SK-N-SH (cell line): Measurements from ENCODE around the gene CBFA2T2. TPM values are rescaled to one million over a fixed set of nuclear protein-coding genes. Genes with fewer than 3 reads are reported as not detected.

Experiments
- CTCF ChIA-PET: fragments of 300-600, 350-600 bp; formaldehyde crosslinking; extraction: SDS; loops from one replicate; lab custom pipeline; 2021; lab: Yijun Ruan, JAX
- POLR2A ChIA-PET: fragments of 350-600 bp; sonication (Branson Sonifier 250); formaldehyde crosslinking; extraction: SDS; loops from one replicate; lab custom pipeline; 2020; ENCODE audit warnings: antibody characterized with exemption, inconsistent platforms; lab: Yijun Ruan, JAX
- DNase-seq: peaks from one replicate; pipeline ENCODE4 v3.0.0; 2012
- H2AFZ ChIP-seq: fragments of 200-600 bp; sonication (generic); 2 replicates; pipeline ENCODE4 v1.8.1; 2016; ENCODE audit warnings: antibody characterized with exemption, mild to moderate bottlenecking, low read depth
- H3F3A ChIP-seq: fragments of 200-600 bp; sonication (generic); replicated peaks from 2 replicates; pipeline ENCODE3; 2016; ENCODE audit warnings: antibody characterized with exemption, mild to moderate bottlenecking; ENCODE audit not compliant: insufficient read depth
- H3K27ac ChIP-seq, 2 experiments: fragments of 200-500 bp in 1 of 2; fragments of 200-600 bp in 1 of 2; sonication (Bioruptor generic) in 1 of 2; sonication (generic), shearing (Covaris generic) in 1 of 2; 2 replicates each; pipeline versions ENCODE4 v1.5.1 to v1.6.1; 2014 to 2016; ENCODE audit warnings: low read depth in 2 of 2, inconsistent platforms in 1 of 2, low read length in 1 of 2, mild to moderate bottlenecking in 1 of 2, mixed read lengths in 1 of 2
- H3K27me3 ChIP-seq: fragments of 200-600 bp; sonication (generic), shearing (Covaris generic); 2 replicates; pipeline ENCODE4 v1.6.1; 2016; ENCODE audit warnings: mixed run types; ENCODE audit not compliant: insufficient read depth
- H3K36me3 ChIP-seq, 2 experiments: fragments of 200-500 bp in 1 of 2; fragments of 200-600 bp in 1 of 2; sonication (Bioruptor generic) in 1 of 2; sonication (generic) in 1 of 2; replicated peaks in 1 of 2; 2 replicates each; pipeline versions ENCODE3 to v1.5.1; 2014 to 2016; ENCODE audit warnings: low read length in 1 of 2, mild to moderate bottlenecking in 1 of 2; ENCODE audit not compliant: insufficient read depth in 2 of 2, control insufficient read depth in 1 of 2
- H3K4me1 ChIP-seq, 2 experiments: fragments of 200-500 bp in 1 of 2; fragments of 200-600 bp in 1 of 2; sonication (Bioruptor generic) in 1 of 2; sonication (generic), shearing (Covaris generic) in 1 of 2; 2 replicates each; pipeline versions ENCODE4 v1.5.1 to v1.6.1; 2014 to 2016; ENCODE audit warnings: low read depth in 1 of 2, low read length in 1 of 2, mixed run types in 1 of 2; ENCODE audit not compliant: insufficient read depth in 2 of 2, control insufficient read depth in 1 of 2
- H3K4me2 ChIP-seq: fragments of 200-600 bp; sonication (generic), shearing (Covaris generic); 2 replicates; pipeline ENCODE4 v1.6.1; 2017; ENCODE audit warnings: mixed run types
- H3K4me3 ChIP-seq, 2 experiments: fragments of 200-500 bp in 1 of 2; fragments of 200-600 bp in 1 of 2; sonication (Bioruptor generic) in 1 of 2; sonication (generic), shearing (Covaris generic) in 1 of 2; 2 replicates each; pipeline versions ENCODE4 v1.5.1 to v1.8.1; 2014 to 2016; ENCODE audit warnings: low read depth in 2 of 2, inconsistent platforms in 1 of 2, low read length in 1 of 2, mild to moderate bottlenecking in 1 of 2, mixed read lengths in 1 of 2, moderate library complexity in 1 of 2
- H3K79me2 ChIP-seq: fragments of 200-600 bp; sonication (generic); 2 replicates; pipeline ENCODE4 v1.8.1; 2017; ENCODE audit warnings: mild to moderate bottlenecking; ENCODE audit not compliant: insufficient read depth
- H3K9ac ChIP-seq: fragments of 200-600 bp; sonication (generic); 2 replicates; pipeline ENCODE4 v1.6.1; 2017; ENCODE audit warnings: mixed run types
- H3K9me2 ChIP-seq: fragments of 200-600 bp; sonication (generic); 2 replicates; pipeline ENCODE4 v1.6.1; 2017; ENCODE audit warnings: mixed run types
- H3K9me3 ChIP-seq: fragments of 200-600 bp; sonication (generic); 2 replicates; pipeline ENCODE4 v1.6.1; 2017; ENCODE audit warnings: mixed run types, mild to moderate bottlenecking, moderate library complexity
- H4K20me1 ChIP-seq: fragments of 200-600 bp; sonication (generic); 2 replicates; pipeline ENCODE4 v1.6.1; 2017; ENCODE audit warnings: mild to moderate bottlenecking, mixed run types; ENCODE audit not compliant: insufficient read depth
- CHD2 ChIP-seq: fragments of 150-350 bp; IDR thresholded peaks from 2 replicates; pipeline ENCODE4 v1.6.1; 2018; ENCODE audit warnings: low read length; ENCODE audit not compliant: partially characterized antibody
- EZH2phosphoT487 ChIP-seq: fragments of 200-600 bp; sonication (generic); IDR thresholded peaks from 2 replicates; pipeline ENCODE4 v1.6.1; 2017; ENCODE audit warnings: low read depth, mixed run types, mild to moderate bottlenecking, antibody characterized with exemption, moderate library complexity, borderline replicate concordance
- FOSL2 ChIP-seq: IDR thresholded peaks from 2 replicates; pipeline ENCODE4 v1.4.0; 2012; ENCODE audit warnings: low read depth, mild to moderate bottlenecking, moderate library complexity, borderline replicate concordance
- MEF2A ChIP-seq: IDR thresholded peaks from 2 replicates; pipeline ENCODE4 v1.4.0; 2012; ENCODE audit warnings: low read depth, borderline replicate concordance
- MXI1 ChIP-seq: IDR thresholded peaks from 2 replicates; pipeline ENCODE4 v1.6.1; 2012; ENCODE audit warnings: mild to moderate bottlenecking, low read depth, low read length, improper control_type of control experiment
- NRF1 ChIP-seq: IDR thresholded peaks from 2 replicates; pipeline ENCODE4 v1.6.1; 2012; ENCODE audit warnings: low read depth, mild to moderate bottlenecking, low read length
- POLR2AphosphoS5 ChIP-seq: IDR thresholded peaks from 2 replicates; pipeline ENCODE4 v1.6.1; 2012; ENCODE audit warnings: low read depth, low read length
- RCOR1 ChIP-seq: fragments of 150-350 bp; IDR thresholded peaks from 2 replicates; pipeline ENCODE4 v1.6.1; 2017; ENCODE audit warnings: antibody characterized with exemption, low read length
- RFX5 ChIP-seq: IDR thresholded peaks from 2 replicates; pipeline ENCODE4 v1.6.1; 2012; ENCODE audit warnings: mild to moderate bottlenecking, improper control_type of control experiment, low read length
- RXRA ChIP-seq: IDR thresholded peaks from 2 replicates; pipeline ENCODE4 v1.4.0; 2012; ENCODE audit warnings: low read depth, mild to moderate bottlenecking, borderline replicate concordance
- SMC3 ChIP-seq: IDR thresholded peaks from 2 replicates; pipeline ENCODE4 v1.6.1; 2012; ENCODE audit warnings: low read depth, low read length, improper control_type of control experiment
- TEAD4 ChIP-seq: IDR thresholded peaks from 2 replicates; pipeline ENCODE4 v1.4.0; 2012; ENCODE audit warnings: mild to moderate bottlenecking, borderline replicate concordance; ENCODE audit not compliant: insufficient read depth
- YY1 ChIP-seq: IDR thresholded peaks from 2 replicates; pipeline ENCODE4 v1.4.0; 2012; ENCODE audit warnings: low read depth, mild to moderate bottlenecking
- WGBS: methylation state at CpG from one replicate; pipeline ENCODE4 v1.1.6; 2017; ENCODE audit warnings: low lambda C conversion rate; 5-methylcytosine and 5-hydroxymethylcytosine counted together
- polyA plus RNA-seq, 3 experiments: library from polyadenylated mRNA; depleted of rRNA; stranded (reverse); fragments of >200 nt; gene quantifications; 2 replicates each; pipeline ENCODE4 v1.2.3, GENCODE V29; 2012
- TF ChIP-seq, protein P1 (sequence below): IDR thresholded peaks from 2 replicates; pipeline ENCODE4 v1.4.0; 2012; ENCODE audit warnings: low read depth, borderline replicate concordance
- TF ChIP-seq, protein P2 (sequence below): fragments of 150-350 bp; IDR thresholded peaks from 2 replicates; pipeline ENCODE4 v1.6.1; 2016; ENCODE audit warnings: mild to moderate bottlenecking, low read depth, low read length
- TF ChIP-seq, protein P3 (sequence below): IDR thresholded peaks from 2 replicates; pipeline ENCODE4 v1.4.0; 2012; ENCODE audit warnings: low read depth
- TF ChIP-seq, protein P4 (sequence below): fragments of 150-350 bp; IDR thresholded peaks from 2 replicates; pipeline ENCODE4 v1.6.1; 2017; ENCODE audit warnings: antibody characterized with exemption, low read length, low read depth, borderline replicate concordance

CBFA2T2 gene
- polyA plus RNA-seq, 1 of the 3 experiments (the other 2 are of a cell fraction) = 11.0 TPM

DNA sequence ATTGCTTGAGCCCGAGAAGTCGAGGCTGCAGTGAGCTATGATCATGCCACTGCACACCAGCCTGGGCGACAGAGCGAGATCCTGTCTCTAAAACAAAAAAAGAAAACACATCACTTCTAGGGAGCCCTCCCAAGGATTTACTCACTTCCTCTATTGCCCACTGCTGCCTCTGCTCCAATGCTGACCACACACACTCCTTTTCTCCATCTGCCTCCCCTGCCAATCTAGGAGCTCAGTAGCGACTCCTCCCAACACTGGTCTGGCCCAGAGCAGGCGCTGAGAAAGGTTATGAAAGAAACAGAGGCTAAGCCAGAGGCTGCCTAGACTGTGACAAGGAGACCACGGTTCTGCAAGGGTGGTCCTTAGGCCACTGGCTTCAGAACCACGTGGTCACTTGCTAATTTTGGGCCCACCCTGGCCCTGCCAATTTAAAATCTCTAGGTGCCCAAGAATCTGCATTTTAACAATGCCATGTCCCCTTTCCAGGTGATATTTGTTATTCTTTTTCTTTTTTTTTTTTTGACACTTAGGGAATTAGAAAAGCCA is 197.5 kb downstream of the CBFA2T2 start:
- ChIA-PET CTCF (interaction anchor here (0.7 to 4.5 kb wide), 4 partner anchors 9 to 381 kb away, joined by 3 to 15 read pairs (median 5); no protein-coding TSS in a partner anchor), POLR2A (interaction anchor here (0.6 kb wide), 1 partner anchor 9 kb away, joined by 3 read pairs; no protein-coding TSS in a partner anchor)
- Histone ChIP-seq H3K4me2 (peak overlapping the region; percentile 62; the same call in 1 of the 2 replicates), H3K9ac (no peak overlapping the region), H3K27me3 (no peaks in the 10 kb centered on the region), H3K9me2 (no peaks in the 10 kb centered on the region), H3K79me2 (peaks cover 30% of the 10 kb centered on the region), H3K36me3 (no peaks in the 10 kb centered on the region), H4K20me1 (no peaks in the 10 kb centered on the region; the same call in 1 of the 2 replicates), H2AFZ (peak overlapping the region; percentile 92; the same call in 1 of the 2 replicates), H3K27ac (no peak overlapping the region), H3K4me3 (no peak overlapping the region), H3K4me1 (peaks cover 7 to 19% of the 10 kb centered on the region in 2 experiments; a peak in 2 of 4 replicates), H3F3A (no peaks in the 10 kb centered on the region), H3K9me3 (no peaks in the 10 kb centered on the region)
- TF ChIP-seq, protein P1, sequence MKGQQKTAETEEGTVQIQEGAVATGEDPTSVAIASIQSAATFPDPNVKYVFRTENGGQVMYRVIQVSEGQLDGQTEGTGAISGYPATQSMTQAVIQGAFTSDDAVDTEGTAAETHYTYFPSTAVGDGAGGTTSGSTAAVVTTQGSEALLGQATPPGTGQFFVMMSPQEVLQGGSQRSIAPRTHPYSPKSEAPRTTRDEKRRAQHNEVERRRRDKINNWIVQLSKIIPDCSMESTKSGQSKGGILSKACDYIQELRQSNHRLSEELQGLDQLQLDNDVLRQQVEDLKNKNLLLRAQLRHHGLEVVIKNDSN = no peak
- no peak for TF ChIP-seq POLR2AphosphoS5
- no peak for TF ChIP-seq CHD2
- no peak for TF ChIP-seq RXRA
- TF ChIP-seq MXI1 = no peak
- no peak for TF ChIP-seq EZH2phosphoT487
- TF ChIP-seq MEF2A = no peak
- no peak for TF ChIP-seq FOSL2
- TF ChIP-seq RCOR1 = no peak
- TF ChIP-seq, protein P2, sequence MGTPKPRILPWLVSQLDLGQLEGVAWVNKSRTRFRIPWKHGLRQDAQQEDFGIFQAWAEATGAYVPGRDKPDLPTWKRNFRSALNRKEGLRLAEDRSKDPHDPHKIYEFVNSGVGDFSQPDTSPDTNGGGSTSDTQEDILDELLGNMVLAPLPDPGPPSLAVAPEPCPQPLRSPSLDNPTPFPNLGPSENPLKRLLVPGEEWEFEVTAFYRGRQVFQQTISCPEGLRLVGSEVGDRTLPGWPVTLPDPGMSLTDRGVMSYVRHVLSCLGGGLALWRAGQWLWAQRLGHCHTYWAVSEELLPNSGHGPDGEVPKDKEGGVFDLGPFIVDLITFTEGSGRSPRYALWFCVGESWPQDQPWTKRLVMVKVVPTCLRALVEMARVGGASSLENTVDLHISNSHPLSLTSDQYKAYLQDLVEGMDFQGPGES = no peak
- TF ChIP-seq, protein P3, sequence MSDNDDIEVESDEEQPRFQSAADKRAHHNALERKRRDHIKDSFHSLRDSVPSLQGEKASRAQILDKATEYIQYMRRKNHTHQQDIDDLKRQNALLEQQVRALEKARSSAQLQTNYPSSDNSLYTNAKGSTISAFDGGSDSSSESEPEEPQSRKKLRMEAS = no peak
- TF ChIP-seq SMC3 = no peak
- TF ChIP-seq TEAD4 = no peak
- TF ChIP-seq RFX5 = no peak
- TF ChIP-seq NRF1 = no peak
- TF ChIP-seq, protein P4, sequence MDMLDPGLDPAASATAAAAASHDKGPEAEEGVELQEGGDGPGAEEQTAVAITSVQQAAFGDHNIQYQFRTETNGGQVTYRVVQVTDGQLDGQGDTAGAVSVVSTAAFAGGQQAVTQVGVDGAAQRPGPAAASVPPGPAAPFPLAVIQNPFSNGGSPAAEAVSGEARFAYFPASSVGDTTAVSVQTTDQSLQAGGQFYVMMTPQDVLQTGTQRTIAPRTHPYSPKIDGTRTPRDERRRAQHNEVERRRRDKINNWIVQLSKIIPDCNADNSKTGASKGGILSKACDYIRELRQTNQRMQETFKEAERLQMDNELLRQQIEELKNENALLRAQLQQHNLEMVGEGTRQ = no peak
- TF ChIP-seq YY1 = no peak
- DNase-seq = no peak
- WGBS = 91% methylated on average over 8 of the region's 8 CpGs
